HL-60 (cell line): ENCODE results near the gene GLYATL3.

Experiments used
- POLR2AphosphoS5 ChIP-seq: IDR thresholded peaks from 2 replicates; pipeline ENCODE4 v1.6.1; 2012; ENCODE audit warnings: low read depth
- TF ChIP-seq, protein P1 (sequence below): IDR thresholded peaks from one replicate; pipeline ENCODE4 v1.5.1; 2011; ENCODE audit warnings: low read length, control low read depth, inconsistent platforms; ENCODE audit not compliant: insufficient read depth
- TF ChIP-seq, protein P2 (sequence below): IDR thresholded peaks from 2 replicates; pipeline ENCODE4 v1.6.1; 2012; ENCODE audit warnings: low read depth; ENCODE audit not compliant: insufficient replicate concordance

DNA sequence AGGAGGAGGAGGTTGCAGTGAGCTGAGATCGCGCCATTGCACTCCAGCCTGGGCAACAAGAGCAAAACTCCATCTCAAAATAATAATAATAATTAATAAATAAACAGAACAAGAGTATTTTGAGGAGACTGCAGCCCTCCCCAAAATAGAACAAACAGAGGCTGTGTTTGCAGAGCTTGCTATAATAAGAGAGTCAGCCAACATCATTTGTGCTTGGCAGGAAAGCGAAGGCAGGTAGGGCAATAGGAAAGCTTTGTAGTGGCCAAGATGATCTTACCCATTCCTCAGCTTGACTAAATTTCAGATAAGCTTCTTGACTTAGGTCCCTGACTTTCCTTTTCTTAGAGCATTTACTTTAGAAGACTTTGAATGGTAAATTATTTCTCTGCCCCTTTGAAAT, 57.5 kb downstream of the GLYATL3 start:
- TF ChIP-seq, protein P1, sequence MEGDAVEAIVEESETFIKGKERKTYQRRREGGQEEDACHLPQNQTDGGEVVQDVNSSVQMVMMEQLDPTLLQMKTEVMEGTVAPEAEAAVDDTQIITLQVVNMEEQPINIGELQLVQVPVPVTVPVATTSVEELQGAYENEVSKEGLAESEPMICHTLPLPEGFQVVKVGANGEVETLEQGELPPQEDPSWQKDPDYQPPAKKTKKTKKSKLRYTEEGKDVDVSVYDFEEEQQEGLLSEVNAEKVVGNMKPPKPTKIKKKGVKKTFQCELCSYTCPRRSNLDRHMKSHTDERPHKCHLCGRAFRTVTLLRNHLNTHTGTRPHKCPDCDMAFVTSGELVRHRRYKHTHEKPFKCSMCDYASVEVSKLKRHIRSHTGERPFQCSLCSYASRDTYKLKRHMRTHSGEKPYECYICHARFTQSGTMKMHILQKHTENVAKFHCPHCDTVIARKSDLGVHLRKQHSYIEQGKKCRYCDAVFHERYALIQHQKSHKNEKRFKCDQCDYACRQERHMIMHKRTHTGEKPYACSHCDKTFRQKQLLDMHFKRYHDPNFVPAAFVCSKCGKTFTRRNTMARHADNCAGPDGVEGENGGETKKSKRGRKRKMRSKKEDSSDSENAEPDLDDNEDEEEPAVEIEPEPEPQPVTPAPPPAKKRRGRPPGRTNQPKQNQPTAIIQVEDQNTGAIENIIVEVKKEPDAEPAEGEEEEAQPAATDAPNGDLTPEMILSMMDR: no peak
- TF ChIP-seq, protein P2, sequence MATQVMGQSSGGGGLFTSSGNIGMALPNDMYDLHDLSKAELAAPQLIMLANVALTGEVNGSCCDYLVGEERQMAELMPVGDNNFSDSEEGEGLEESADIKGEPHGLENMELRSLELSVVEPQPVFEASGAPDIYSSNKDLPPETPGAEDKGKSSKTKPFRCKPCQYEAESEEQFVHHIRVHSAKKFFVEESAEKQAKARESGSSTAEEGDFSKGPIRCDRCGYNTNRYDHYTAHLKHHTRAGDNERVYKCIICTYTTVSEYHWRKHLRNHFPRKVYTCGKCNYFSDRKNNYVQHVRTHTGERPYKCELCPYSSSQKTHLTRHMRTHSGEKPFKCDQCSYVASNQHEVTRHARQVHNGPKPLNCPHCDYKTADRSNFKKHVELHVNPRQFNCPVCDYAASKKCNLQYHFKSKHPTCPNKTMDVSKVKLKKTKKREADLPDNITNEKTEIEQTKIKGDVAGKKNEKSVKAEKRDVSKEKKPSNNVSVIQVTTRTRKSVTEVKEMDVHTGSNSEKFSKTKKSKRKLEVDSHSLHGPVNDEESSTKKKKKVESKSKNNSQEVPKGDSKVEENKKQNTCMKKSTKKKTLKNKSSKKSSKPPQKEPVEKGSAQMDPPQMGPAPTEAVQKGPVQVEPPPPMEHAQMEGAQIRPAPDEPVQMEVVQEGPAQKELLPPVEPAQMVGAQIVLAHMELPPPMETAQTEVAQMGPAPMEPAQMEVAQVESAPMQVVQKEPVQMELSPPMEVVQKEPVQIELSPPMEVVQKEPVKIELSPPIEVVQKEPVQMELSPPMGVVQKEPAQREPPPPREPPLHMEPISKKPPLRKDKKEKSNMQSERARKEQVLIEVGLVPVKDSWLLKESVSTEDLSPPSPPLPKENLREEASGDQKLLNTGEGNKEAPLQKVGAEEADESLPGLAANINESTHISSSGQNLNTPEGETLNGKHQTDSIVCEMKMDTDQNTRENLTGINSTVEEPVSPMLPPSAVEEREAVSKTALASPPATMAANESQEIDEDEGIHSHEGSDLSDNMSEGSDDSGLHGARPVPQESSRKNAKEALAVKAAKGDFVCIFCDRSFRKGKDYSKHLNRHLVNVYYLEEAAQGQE: no peak
- TF ChIP-seq POLR2AphosphoS5: no peak
